Ammon's horn (tissue), 1 donor: ENCODE measurements around the gene NAV3.
"Not testable (repeated sequence)": the region's sequence is repeated elsewhere in the genome, so short reads cannot be mapped to it uniquely, and the experiment has no call there.

Experiments
- DNase-seq: peaks from one replicate; pipeline ENCODE4 v3.0.0-alpha.2; 2016; ENCODE audit warnings: low spot score

The NAV3 gene

DNA sequence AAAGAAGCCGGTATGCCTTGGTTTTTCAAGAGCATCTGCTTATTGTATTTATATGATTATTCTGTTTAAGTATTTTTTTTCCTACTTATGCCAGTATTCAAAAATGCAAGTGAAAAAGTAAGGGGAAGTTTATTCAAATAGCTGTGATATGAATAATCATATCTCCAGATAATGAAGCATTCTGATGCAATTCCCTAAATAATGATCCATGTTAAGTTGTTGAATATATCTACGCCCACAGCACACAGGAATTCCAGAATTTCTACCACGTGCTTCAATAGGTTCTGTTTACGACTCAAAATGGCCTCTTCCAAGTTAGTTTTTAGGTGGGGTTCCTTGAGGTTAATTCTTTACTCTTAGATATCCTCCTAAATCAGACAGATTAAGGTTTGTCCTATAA is 208.3 kb downstream of the NAV3 start:
- DNase-seq: no peak

DNA sequence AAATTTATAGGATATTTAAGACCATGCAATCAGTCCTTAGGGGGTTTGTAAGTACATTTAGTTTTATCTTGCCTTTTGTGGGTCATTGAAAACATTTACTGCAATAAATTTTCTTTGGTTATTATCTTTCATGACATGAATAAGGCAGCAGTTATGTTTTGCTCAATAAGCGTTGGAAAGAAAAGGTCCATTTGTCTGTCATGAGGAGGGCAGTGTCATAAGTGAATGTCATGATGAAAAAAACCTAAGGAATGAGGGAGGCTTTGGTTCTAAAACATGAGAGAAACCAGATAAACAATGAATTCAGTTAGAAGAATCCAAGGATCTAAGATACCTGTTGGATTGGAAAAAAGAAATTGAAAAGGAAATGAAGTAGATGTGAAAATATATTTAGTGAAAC is 209.4 kb downstream of the NAV3 start:
- DNase-seq: no peak

GRCh38 chr12:78050790-78051189 is 220.1 kb downstream of the NAV3 start:
- no peak for DNase-seq

DNA sequence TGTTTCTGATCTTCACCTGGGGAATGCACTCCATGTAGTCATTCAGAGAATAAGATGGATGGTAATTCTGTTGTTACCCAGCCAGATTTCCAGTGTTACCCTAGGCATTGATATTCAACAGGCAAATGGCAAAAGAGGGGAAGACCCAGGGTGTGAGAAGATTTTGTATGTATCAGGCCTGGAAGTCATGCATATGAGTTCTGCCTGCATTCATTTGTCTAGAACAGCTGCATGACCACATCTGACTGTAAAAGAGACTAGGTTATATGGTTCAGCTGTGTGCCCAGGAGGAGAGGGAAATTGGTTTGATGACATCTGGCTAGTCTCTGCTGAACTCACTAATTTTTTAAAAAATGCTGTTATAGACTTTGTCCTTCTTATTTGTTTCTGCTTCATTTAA is 224.9 kb downstream of the NAV3 start:
- no peak for DNase-seq

DNA sequence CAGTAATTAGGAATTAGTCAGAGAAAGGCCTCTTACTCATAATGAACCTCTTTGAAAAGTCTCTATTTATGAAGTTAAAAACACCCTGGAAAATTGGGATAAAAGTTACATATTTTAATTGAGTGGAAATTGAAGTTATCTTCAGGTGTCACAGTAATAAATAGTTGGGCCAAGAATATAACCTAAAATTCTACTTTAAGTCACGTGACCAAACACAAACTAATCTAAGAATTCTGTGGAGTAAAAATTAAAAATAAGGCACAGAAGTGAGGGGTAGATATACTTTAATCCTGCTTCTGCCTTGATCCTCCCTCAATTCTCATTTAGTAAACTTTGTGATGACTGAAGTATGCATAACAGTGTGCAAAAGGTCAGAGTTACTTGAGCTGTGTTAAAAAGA is 226.4 kb downstream of the NAV3 start:
- DNase-seq: no peak

DNA sequence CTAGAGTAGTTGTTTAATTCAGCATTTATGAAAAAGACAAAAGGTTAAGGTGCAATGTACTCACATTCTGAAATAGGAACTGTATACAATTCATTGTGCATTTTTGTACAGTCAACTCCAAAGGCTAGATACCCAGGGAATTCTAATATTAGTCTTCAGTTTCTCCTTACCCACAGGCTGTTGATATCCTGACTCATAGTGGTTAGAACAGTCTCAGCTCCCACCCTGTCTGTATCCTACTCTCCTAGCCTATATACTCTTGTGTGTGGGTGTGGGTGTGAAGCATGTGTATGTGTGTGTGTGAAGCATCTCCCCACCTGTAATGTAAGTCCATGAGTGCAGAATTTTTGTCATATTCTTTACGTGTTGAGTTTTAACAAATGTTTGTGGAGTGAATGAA is 229.5 kb downstream of the NAV3 start:
- DNase-seq: no peak

GRCh38 chr12:78062786-78063185 is 232.1 kb downstream of the NAV3 start:
- peak; percentile 46 for DNase-seq

- DNase-seq: no peak
These were observed 251.1 kb downstream of the NAV3 start for GRCh38 chr12:78081590-78082314.

DNA sequence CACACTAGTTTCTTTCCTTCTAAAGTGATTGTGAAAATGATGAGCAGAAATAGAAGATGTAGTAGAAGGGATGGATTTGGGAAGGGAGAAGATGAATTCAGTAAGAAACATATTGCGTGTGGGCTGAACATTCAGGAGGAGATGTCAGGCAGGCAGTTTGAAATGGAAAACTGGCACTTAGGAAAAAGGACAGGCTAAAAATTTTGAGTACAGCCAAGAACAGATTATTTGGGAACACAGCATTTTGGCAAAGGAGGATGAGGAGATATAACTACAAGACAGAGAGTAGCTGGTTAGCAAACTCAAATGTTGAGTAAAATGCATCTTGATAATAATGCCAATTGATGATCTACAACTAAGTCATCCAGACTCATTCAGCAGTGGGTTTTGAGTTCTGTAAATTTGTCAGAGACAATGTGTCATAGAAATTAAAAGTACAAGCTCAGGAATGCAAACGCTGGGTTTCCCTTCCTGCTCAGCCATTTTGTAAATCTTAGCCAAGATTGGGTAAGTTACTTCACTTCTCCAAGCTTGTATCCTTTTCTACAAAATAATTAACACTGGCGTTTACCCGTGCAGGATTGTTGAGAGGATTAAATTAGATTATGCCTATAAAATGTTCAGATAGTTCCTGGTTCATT is 255.0 kb downstream of the NAV3 start:
- peak; percentile 43 for DNase-seq

DNA sequence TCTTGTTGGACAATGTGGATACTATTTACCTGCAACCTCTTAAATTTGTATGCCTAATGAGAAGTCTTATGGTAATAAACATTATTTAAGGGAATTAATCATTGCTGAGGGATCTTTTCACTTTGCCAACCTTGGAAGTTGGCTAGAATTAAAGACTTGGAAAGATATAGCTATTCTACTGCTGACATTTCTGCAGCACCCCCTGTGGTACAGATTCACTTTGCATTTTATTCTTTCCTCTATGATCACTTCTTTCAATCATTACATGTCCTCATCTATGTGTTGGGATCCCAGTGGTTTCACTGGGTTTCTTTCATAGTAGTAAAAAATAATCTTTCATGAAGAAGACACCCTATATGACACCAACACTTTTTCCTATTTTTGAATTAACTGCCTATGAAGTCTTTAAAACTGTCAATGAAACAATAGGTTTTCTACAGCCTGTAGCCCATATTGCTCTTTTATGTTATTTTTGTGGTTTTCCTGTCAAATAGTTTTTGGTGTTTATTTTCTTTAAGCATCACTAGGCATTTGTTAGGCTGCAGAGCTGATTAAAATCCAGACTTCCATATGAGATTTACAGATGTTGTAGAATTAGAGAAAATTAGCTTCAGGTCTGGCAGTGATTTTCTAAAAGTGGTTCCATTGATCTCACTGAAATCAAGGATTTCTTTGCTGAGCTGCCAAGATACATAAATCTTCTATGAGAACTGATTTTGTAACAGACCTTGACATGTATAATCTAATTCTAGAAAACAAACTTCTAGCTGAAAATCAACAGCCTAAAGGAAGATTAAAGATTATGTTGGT is 256.1 kb downstream of the NAV3 start:
- no peak for DNase-seq

DNA sequence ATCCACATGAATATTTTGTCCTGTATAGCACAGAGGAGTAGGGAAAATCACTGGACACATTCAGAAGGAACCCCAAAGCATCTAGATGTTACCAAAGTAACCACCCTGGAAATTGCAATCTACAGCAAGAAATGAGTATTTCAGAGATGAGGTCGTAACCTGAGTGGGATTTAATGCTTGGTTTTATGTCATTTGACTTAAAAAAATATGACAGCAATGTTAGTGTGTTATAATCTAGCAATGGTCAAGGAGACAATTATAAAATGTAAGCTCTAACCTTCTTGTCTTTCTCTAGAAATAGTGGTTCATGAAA is 256.6 kb downstream of the NAV3 start:
- no peak for DNase-seq

DNA sequence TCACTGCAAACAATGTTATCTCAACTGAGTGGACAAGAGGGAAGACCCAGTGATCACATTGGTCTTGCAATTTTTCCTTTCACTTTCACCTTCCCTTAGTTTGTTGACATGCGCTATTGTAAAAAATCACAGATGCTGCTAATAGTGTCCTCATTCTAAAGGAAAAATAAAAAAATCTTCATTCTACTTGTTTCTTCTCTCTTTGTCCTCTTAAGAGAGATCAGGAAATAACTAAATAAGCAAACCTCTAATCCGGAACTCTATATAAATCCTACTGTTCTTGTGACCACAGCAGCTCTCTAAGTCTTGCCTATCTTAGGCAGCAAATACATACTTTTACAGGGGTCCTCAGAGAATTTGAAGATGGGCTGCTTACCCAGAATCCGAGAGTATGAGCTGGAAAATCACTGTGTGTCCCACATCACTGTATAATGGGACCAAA is 257.7 kb downstream of the NAV3 start:
- peak; percentile 37 for DNase-seq

DNA sequence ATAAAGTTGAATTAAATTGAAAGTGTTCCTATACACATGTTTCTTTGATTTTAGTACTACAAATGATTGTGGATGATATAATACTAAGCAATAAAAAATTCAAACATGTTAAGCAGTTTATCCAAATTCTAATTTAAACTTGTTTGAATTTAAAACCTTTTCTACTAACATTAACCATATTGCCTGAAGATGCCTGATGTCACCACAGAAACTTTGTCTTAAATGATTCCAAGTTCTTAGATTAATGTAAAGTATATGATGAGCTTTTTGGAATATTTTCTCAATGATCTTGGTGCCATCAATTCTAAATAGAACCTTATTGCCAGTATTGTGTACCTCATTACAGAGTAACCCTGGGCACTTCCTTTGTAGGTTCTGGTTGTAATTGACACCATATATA is 259.6 kb downstream of the NAV3 start:
- DNase-seq: no peak

- no peak for DNase-seq
These were observed 264.9 kb downstream of the NAV3 start for GRCh38 chr12:78095623-78096022.

- peak; percentile 60 for DNase-seq
These were observed 266.4 kb downstream of the NAV3 start for GRCh38 chr12:78096909-78097597.

DNA sequence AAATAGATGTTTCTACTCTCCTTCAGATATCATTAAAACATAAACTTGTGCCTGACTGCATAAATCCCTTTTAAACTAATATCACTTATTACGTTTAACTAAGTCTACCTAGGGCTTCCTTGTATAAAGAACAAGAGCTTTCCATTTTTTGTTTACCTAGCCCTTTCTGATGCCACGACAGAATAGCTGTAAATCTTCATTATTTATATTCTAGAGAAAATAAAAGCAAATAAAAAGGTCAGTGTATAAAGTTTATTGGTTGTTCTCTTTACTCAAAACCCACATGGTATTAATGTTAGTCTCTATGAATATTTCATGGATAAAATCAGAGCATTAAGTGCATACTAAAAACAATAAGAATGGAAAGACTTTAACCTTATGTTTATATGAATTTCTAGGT is 269.1 kb downstream of the NAV3 start:
- no peak for DNase-seq

DNA sequence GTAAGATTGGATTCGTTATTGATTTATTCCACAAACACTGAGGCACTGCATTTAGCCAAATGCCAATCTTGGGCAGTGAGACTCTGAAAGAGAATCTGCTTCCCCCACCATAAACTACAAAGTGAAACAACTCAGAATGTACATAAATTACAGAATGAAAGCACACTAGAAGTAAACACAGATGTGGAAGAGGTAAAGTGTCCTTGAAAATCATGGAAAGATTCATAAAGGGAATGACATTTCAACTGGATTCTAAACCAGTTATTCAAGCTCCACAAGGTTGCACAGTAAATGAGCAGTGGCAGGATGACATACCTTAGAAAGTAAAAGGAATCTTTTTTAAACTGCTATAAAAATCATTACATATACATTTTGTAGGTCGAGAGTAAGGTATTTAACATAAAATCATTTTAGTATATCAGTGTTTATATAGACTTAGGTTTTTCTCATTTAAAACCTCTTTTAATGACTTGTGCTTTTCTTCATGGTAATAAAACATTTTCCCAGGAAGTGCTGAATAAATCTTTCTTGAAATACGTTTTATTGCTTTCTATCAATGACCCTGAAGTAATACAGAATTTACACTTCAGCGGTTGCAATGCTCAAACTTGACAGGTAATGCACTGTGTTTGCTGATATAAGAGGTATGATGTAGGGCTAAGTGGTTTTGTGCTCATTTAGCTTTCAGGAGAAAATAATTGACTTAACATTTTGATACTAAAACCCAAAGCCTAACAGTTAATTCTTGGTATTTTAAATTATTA is 270.6 kb downstream of the NAV3 start:
- DNase-seq: no peak

GRCh38 chr12:78101946-78102635 is 271.4 kb downstream of the NAV3 start:
- no peak for DNase-seq

- DNase-seq: not testable (repeated sequence)
These were observed 272.1 kb downstream of the NAV3 start for GRCh38 chr12:78102801-78103200.

- DNase-seq: no peak
These were observed 285.2 kb downstream of the NAV3 start for GRCh38 chr12:78115889-78116288.

DNA sequence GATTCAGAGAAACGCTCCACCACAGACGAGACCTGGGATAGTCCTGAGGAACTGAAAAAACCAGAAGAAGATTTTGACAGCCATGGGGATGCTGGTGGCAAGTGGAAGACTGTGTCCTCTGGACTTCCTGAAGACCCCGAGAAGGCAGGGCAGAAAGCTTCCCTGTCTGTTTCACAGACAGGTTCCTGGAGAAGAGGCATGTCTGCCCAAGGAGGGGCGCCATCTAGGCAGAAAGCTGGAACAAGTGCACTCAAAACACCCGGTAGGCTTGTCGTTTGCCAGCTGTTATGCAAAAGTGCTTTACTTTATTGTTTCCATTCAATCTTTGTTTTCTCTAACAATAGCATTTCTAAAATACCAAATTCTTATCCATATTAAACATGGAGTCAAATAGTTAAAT is 287.3 kb downstream of the NAV3 start:
- no peak for DNase-seq
